ENCODE data around the gene ZBTB32. TPM values are rescaled to one million over a fixed set of nuclear protein-coding genes. Genes with fewer than 3 reads are reported as not detected.

Gene ZBTB32
- total RNA-seq, 6 donors from 2014 or later, result 0.20 to 0.55 (median 0.30) TPM; not detected in 3

GRCh38 chr19:35715981-35716800 is 11.8 kb downstream of the ZBTB32 start:
- Histone ChIP-seq H3K9me3 (no peaks in the 10 kb centered on the region), H3K27ac (peak overlapping the region; percentile 84 to 97 (median 92)), H3K36me3 (peaks cover 0 to 16% (median 10%) of the 10 kb centered on the region in 4 donors), H3K27me3 (no peaks in the 10 kb centered on the region), H3K4me3 (peak overlapping the region; percentile 64 to 99 (median 90)), H3K4me1 (peaks cover 14 to 40% (median 28%) of the 10 kb centered on the region in 4 donors)
- no peak for TF ChIP-seq POLR2A (IDR thresholded peaks at IDR 0.05)
- TF ChIP-seq CTCF (IDR thresholded peaks at IDR 0.05), result no peak
- no peak for TF ChIP-seq EP300 (IDR thresholded peaks at IDR 0.05)
- no peak for TF ChIP-seq POLR2AphosphoS5 (IDR thresholded peaks at IDR 0.05)
- ATAC-seq (ENCODE audit: low FRiP score in 2 of 2) (peak in 1 of 2 donors; percentile 49), DNase-seq (peak; percentile 63 to 91)
- WGBS, 2 donors, result 2 to 3% methylated on average over 21 to 44 of the region's 52 CpGs

GRCh38 chr19:35716801-35717664 is 12.7 kb downstream of the ZBTB32 start:
- Histone ChIP-seq H3K27me3 (no peaks in the 10 kb centered on the region), H3K9me3 (no peaks in the 10 kb centered on the region), H3K4me1 (peaks cover 14 to 45% (median 28%) of the 10 kb centered on the region in 4 donors), H3K4me3 (peak overlapping the region; percentile 64 to 99 (median 90)), H3K36me3 (peaks cover under 1 to 24% (median 18%) of the 10 kb centered on the region in 4 donors), H3K27ac (peak overlapping the region; percentile 84 to 97 (median 92))
- TF ChIP-seq POLR2A (IDR thresholded peaks at IDR 0.05) (peak in 2 of 4 donors; percentile 29 to 49), EP300 (IDR thresholded peaks at IDR 0.05) (no peak), CTCF (IDR thresholded peaks at IDR 0.05) (peak; percentile 85 to 98 (median 93)), POLR2AphosphoS5 (IDR thresholded peaks at IDR 0.05) (peak; percentile 26 to 30)
- peak; percentile 96 to 97 for ATAC-seq (ENCODE audit: low FRiP score in 2 of 2)
- DNase-seq, result peak; percentile 97 to 98
- WGBS, 2 donors, result 0 to 1% methylated on average over 3 to 59 of the region's 77 CpGs

- TF ChIP-seq CTCF (IDR thresholded peaks at IDR 0.05), result no peak
- peak; percentile 5 to 26 for TF ChIP-seq POLR2AphosphoS5 (IDR thresholded peaks at IDR 0.05)
- TF ChIP-seq EP300 (IDR thresholded peaks at IDR 0.05), result no peak
- no peak for TF ChIP-seq POLR2A (IDR thresholded peaks at IDR 0.05)
- peaks cover 8 to 32% (median 26%) of the 10 kb centered on the region in 4 donors for H3K36me3 ChIP-seq
- ATAC-seq (ENCODE audit: low FRiP score in 2 of 2), result peak in 1 of 2 donors; percentile 84
- H3K4me1 ChIP-seq, result peaks cover 14 to 45% (median 28%) of the 10 kb centered on the region in 4 donors
- H3K27ac ChIP-seq, result peak within 1 kb of the TSS; percentile 88 to 97 (median 92)
- no peaks in the 10 kb centered on the region for H3K9me3 ChIP-seq
- no peaks in the 10 kb centered on the region for H3K27me3 ChIP-seq
- 0% methylated on average over 25 of the region's 109 CpGs; no CpG with 5 or more reads in 1 of the 2 donors for WGBS, 2 donors
- no peak for DNase-seq
- peak within 1 kb of the TSS; percentile 64 to 99 (median 90) for H3K4me3 ChIP-seq
These were observed 13.4 kb downstream of the ZBTB32 start, which contains the start of gene KMT2B for GRCh38 chr19:35717665-35718344. Gene KMT2B, plus strand, starts transcription at chr19:35718003. Its CDS starts 16 bp downstream, at chr19:35718019.

- Histone ChIP-seq H3K27me3 (no peaks in the 10 kb centered on the region), H3K4me1 (peaks cover 14 to 45% (median 28%) of the 10 kb centered on the region in 4 donors), H3K9me3 (no peaks in the 10 kb centered on the region), H3K27ac (peak overlapping the region; percentile 88 to 97 (median 92)), H3K36me3 (peaks cover 14 to 39% (median 33%) of the 10 kb centered on the region in 4 donors), H3K4me3 (peak overlapping the region; percentile 64 to 99 (median 88))
- TF ChIP-seq POLR2AphosphoS5 (IDR thresholded peaks at IDR 0.05) (no peak), POLR2A (IDR thresholded peaks at IDR 0.05) (no peak), CTCF (IDR thresholded peaks at IDR 0.05) (no peak), EP300 (IDR thresholded peaks at IDR 0.05) (no peak)
- DNase-seq (peak; percentile 35 to 93), ATAC-seq (ENCODE audit: low FRiP score in 2 of 2) (no peak)
- 1 to 2% methylated on average over 13 to 42 of the region's 42 CpGs for WGBS, 2 donors
These were observed 14.1 kb downstream of the ZBTB32 start for GRCh38 chr19:35718345-35719041.

All from upper lobe of left lung (tissue), 6 donors.